Activated CD8-positive, alpha-beta T cell treated with anti-CD3 and anti-CD28 coated beads, Interleukin-2, amount 10 ng/mL, durations not matched to agents 7 days and 5 days (primary cell): ENCODE results near the gene TRAPPC2L. TPM values are rescaled to one million over a fixed set of nuclear protein-coding genes. Genes with fewer than 3 reads are reported as not detected.

Experiments used
- ATAC-seq: fragments of 150-1000 bp; cut with Tn5 transposase; one replicate; pipeline ENCODE4 v1.10.0; 2021; ENCODE audit warnings: moderate library complexity
- CTCF ChIA-PET: fragments of 350-600 bp; sonication (Branson Sonifier 250); formaldehyde crosslinking; loops from one replicate; lab custom pipeline; 2021; ENCODE audit warnings: antibody characterized with exemption; lab: Charles Lee
- POLR2A ChIA-PET: fragments of 350-600 bp; sonication (Branson Sonifier 250); formaldehyde crosslinking; loops from one replicate; lab custom pipeline; 2021; ENCODE audit warnings: antibody characterized with exemption; lab: Charles Lee
- DNase-seq: peaks from one replicate; pipeline ENCODE4 v3.0.0-alpha.2; 2020
- H3K27ac Mint-ChIP-seq: one replicate; pipeline ENCODE4 v1.8.0; 2021; ENCODE audit warnings: mild to moderate bottlenecking, mixed read lengths
- H3K27me3 Mint-ChIP-seq: one replicate; pipeline ENCODE4 v1.8.0; 2021; ENCODE audit warnings: low read depth, mixed read lengths
- H3K36me3 Mint-ChIP-seq: one replicate; pipeline ENCODE4 v1.8.0; 2021; ENCODE audit warnings: low read depth, mixed read lengths
- H3K4me1 Mint-ChIP-seq: one replicate; pipeline ENCODE4 v1.8.0; 2021; ENCODE audit warnings: low read depth, mixed read lengths
- H3K4me3 Mint-ChIP-seq: one replicate; pipeline ENCODE4 v1.8.0; 2021; ENCODE audit warnings: mild to moderate bottlenecking, mixed read lengths
- H3K9me3 Mint-ChIP-seq: one replicate; pipeline ENCODE4 v1.8.0; 2022; ENCODE audit warnings: mixed read lengths; ENCODE audit not compliant: insufficient read depth
- total RNA-seq, 2 experiments: library from RNA; stranded (reverse); gene quantifications; one replicate each; pipeline ENCODE4 v1.2.3, GENCODE V29; 2021

TRAPPC2L gene
- total RNA-seq, 2 experiments from 2014 or later: 61.2 to 65.3 TPM

- Mint-ChIP-seq H3K27me3 (no peaks in the 10 kb centered on the region), H3K36me3 (no peaks in the 10 kb centered on the region), H3K9me3 (no peaks in the 10 kb centered on the region), H3K27ac (no peak overlapping the region), H3K4me1 (no peaks in the 10 kb centered on the region), H3K4me3 (no peak overlapping the region)
- DNase-seq: no peak
- ATAC-seq: no peak
- POLR2A ChIA-PET: no interaction called here
- CTCF ChIA-PET: no interaction called here
These were observed 14.6 kb upstream of the TRAPPC2L start for GRCh38 chr16:88842308-88842756.

GRCh38 chr16:88842806-88843205 is 14.1 kb upstream of the TRAPPC2L start:
- Mint-ChIP-seq H3K36me3 (no peaks in the 10 kb centered on the region), H3K4me3 (no peak overlapping the region), H3K9me3 (no peaks in the 10 kb centered on the region), H3K4me1 (no peaks in the 10 kb centered on the region), H3K27me3 (no peaks in the 10 kb centered on the region), H3K27ac (no peak overlapping the region)
- no peak for DNase-seq
- POLR2A ChIA-PET: no interaction called here
- no peak for ATAC-seq
- CTCF ChIA-PET: no interaction called here

DNA sequence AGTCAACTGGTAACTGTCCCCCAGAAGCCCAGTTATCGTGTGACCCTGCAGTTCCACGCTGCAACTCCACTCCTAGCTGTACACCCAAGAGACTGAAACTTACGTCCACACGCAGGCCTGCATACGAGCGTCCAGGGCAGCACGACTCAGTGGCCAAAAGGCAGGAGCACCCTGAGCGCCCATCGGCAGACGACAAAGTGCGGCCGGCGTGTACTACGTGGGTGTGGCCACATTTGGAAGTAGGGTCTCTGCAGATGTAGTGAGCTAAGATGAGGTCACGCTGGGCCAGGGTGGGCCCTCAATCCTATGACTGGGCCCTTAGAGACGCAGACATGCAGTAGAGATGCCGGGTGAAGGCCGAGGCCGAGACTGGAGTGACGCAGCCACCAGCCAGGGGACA is 13.7 kb upstream of the TRAPPC2L start:
- Mint-ChIP-seq H3K4me1 (no peaks in the 10 kb centered on the region), H3K27ac (no peak overlapping the region), H3K36me3 (no peaks in the 10 kb centered on the region), H3K4me3 (no peak overlapping the region), H3K27me3 (no peaks in the 10 kb centered on the region), H3K9me3 (no peaks in the 10 kb centered on the region)
- DNase-seq: no peak
- no peak for ATAC-seq
- CTCF ChIA-PET: no interaction called here
- POLR2A ChIA-PET: interaction anchor here (0.7 kb wide), 1 partner anchor 13 kb away, joined by 3 read pairs; the partner anchor contains the start of genes GALNS and TRAPPC2L

DNA sequence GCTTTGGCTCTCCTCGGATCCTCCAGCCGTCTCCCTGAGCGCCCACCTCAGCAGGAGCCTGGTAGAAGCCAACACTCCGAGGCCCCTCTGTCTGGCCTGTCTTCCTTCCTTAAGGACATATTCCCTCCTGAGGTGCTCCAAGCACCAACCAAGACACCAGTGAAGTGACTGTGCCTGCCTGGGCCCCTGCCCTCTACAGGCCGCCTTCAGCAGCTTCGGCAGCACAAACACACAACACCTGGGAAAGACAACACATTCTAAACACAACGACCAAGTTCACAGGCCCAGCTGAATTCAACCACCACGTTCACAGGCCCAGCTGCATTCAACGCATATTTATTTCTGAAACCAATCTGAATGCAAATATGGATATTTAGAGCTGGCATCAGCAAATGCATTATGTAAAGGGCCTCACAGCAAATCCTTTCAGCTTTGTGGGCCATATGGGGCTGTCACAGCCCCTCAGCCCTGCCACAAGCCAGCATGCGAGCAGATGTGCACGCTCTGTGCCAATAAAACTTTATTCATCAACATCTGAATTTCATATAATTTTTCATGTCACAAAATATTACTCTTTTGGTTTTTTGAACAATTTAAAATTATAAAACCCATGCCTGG is 12.4 kb upstream of the TRAPPC2L start:
- POLR2A ChIA-PET: interaction anchor here (0.6 kb wide), 1 partner anchor 18 kb away, joined by 3 read pairs; no protein-coding TSS in a partner anchor
- CTCF ChIA-PET: no interaction called here
- no peaks in the 10 kb centered on the region for H3K27me3 Mint-ChIP-seq
- DNase-seq (no peak), ATAC-seq (no peak)
- H3K36me3 Mint-ChIP-seq: no peaks in the 10 kb centered on the region
- no peak overlapping the region for H3K4me3 Mint-ChIP-seq
- H3K9me3 Mint-ChIP-seq: no peaks in the 10 kb centered on the region
- no peak overlapping the region for H3K27ac Mint-ChIP-seq
- no peaks in the 10 kb centered on the region for H3K4me1 Mint-ChIP-seq

DNA sequence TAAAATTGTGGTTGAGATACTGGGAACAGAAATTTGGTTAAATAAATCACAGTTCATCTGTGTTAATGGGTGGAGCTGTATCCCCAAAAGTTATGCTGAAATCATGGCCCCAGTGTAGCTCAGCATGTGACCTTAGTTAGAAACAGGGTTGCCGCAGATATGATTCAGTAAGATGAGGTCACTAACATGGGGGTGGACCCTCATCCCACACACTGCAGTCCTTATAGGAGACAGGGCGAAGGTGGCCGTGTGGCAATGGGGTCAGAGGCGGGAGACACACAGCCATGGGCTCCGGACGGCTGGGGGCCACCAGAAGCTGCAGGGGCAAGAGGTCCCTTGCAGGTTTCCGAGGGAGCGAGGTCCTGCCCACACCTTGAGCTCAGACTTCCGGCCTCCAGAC is 10.8 kb upstream of the TRAPPC2L start:
- H3K4me3 Mint-ChIP-seq: no peak overlapping the region
- no peak for DNase-seq
- no peaks in the 10 kb centered on the region for H3K9me3 Mint-ChIP-seq
- no peak for ATAC-seq
- no peak overlapping the region for H3K27ac Mint-ChIP-seq
- POLR2A ChIA-PET: interaction anchor here (1.2 kb wide), 1 partner anchor 11 kb away, joined by 3 read pairs; the partner anchor contains the start of genes GALNS and TRAPPC2L
- no peaks in the 10 kb centered on the region for H3K27me3 Mint-ChIP-seq
- H3K4me1 Mint-ChIP-seq: no peaks in the 10 kb centered on the region
- CTCF ChIA-PET: interaction anchor here (1.1 kb wide), 1 partner anchor 12 kb away, joined by 5 read pairs; no protein-coding TSS in a partner anchor
- no peaks in the 10 kb centered on the region for H3K36me3 Mint-ChIP-seq

DNA sequence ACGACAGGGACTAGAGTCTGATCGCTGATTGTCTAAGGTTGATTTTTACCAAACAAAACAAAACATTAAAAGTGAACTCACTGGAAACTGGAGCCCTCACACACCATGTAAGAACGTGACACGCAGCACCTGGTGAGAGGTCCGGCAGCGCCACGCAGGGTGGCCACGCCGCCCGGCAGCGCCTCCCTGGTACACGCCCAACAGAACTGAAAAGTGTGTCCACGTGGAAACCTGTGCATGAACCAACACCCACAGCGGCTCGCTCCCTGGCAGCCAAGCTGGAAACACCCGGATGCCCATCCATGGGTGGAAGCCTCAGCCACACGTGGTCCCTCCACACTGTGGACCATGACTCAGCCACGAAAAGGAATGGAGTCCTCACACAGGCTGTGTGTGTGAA is 9.3 kb upstream of the TRAPPC2L start:
- Mint-ChIP-seq H3K27ac (no peak overlapping the region), H3K4me3 (no peak overlapping the region), H3K9me3 (no peaks in the 10 kb centered on the region), H3K36me3 (no peaks in the 10 kb centered on the region), H3K27me3 (no peaks in the 10 kb centered on the region), H3K4me1 (no peaks in the 10 kb centered on the region)
- CTCF ChIA-PET: no interaction called here
- POLR2A ChIA-PET: no interaction called here
- ATAC-seq (no peak), DNase-seq (no peak)

DNA sequence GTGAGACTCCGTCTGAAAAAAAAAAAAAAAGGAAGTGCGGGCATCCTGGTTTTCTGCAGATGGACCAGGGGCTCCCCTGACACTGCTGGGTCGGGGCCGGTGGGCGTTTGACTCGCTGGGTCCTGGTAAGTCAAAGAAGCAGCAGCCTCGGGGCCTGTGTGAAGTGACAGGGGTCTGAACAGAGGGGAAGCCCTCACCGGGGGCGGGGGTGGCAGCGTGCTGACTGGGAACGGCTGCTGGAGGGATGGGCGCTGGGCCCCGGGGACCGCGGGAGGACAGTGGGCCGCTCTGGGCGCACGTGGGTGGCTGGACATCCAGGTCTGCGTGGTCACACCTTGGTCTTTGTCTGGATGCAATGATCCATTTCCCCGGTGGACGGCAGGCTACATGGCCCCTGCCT is 8.4 kb upstream of the TRAPPC2L start:
- Mint-ChIP-seq H3K27me3 (no peaks in the 10 kb centered on the region), H3K4me3 (no peak overlapping the region), H3K27ac (no peak overlapping the region), H3K36me3 (no peaks in the 10 kb centered on the region), H3K4me1 (no peaks in the 10 kb centered on the region), H3K9me3 (no peaks in the 10 kb centered on the region)
- CTCF ChIA-PET: no interaction called here
- DNase-seq (no peak), ATAC-seq (no peak)
- POLR2A ChIA-PET: no interaction called here

DNA sequence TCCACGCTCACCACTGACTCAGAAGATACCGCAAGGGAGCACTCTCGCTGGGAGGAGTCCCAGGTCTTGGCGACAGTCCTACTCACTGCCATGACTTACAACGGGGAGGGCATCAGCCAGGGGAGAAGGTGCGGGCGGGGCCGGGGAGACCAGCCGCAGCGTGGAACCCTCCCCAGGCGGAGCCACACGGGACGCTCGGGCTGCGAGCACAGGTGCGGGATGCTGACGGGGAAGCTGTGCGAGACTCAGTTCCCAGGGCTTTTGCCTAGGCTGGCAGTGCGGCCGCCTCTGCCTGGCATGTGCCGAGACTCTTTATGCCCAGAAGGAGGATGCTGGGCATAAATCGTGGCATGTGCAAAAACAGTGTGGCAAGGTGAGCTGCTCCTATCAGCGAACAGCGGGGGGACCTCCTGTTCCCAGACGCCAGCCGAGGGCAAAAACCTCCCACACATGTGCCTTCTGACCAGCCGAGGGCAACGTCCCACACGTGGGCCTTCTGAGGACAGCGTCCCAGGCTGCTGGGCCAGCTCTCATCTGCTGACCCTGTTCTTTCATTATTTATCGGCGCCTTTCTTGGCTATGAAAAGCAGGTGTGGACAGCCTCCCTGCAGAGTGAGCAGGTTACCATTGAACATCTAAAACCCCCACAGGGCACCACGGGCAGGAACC is 6.3 kb upstream of the TRAPPC2L start:
- DNase-seq (no peak), ATAC-seq (no peak)
- Mint-ChIP-seq H3K9me3 (no peaks in the 10 kb centered on the region), H3K4me3 (no peak overlapping the region), H3K4me1 (peaks cover 13% of the 10 kb centered on the region), H3K36me3 (peaks cover 3% of the 10 kb centered on the region), H3K27ac (no peak overlapping the region), H3K27me3 (no peaks in the 10 kb centered on the region)
- ChIA-PET CTCF (no interaction called here), POLR2A (no interaction called here)

DNA sequence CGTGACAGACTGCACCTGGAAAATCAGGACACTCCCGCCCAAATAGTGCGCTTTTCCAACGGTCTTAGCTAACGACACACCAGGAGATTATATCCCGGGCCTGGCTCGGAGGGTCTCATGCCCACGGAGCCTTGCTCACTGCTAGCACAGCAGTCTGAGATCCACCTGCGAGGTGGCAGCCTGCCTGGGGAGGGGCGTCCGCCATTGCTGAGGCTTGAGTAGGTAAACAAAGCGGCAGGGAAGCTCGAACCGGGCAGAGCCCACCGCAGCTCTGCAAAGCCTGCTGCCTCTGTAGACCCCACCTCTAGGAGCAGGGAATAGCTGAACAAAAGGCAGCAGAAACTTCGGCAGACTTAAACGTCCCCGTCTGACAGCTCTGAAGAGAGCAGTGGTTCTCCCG is 5.3 kb upstream of the TRAPPC2L start:
- peaks cover 3% of the 10 kb centered on the region for H3K36me3 Mint-ChIP-seq
- CTCF ChIA-PET: no interaction called here
- no peak overlapping the region for H3K27ac Mint-ChIP-seq
- ATAC-seq (no peak), DNase-seq (no peak)
- peaks cover 17% of the 10 kb centered on the region for H3K4me1 Mint-ChIP-seq
- H3K9me3 Mint-ChIP-seq: no peaks in the 10 kb centered on the region
- H3K4me3 Mint-ChIP-seq: no peak overlapping the region
- no peaks in the 10 kb centered on the region for H3K27me3 Mint-ChIP-seq
- POLR2A ChIA-PET: no interaction called here

DNA sequence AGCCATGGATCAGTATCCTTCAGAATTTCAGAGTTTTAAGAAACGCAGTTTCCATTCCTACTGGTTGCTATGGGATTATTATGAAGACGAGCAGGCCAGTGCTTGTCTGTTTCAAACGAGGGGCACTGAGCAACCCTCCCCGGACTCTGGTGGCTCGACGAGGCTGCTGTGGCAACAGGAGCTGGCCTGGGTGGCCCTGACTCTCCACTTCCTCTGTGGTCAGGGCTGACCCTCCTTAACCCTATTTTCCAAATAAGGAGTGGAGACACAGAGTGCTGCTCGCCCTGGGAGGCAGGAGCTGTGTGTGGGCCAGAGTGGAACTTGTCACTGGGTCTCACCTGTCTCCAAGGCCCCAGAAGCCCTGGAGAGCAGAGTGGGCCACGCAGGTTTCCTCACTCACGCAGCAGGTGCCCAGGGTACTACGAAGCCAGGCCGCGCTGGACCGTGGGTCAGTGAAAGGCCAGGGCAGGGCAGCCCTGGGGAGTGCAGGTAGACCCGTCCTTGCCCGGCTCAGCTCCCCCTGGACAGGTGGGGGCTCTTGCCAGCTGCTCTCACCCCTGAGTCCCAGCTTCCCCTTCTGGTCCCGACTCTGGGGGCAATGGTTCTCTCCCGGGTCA is 3.5 kb upstream of the TRAPPC2L start:
- DNase-seq: no peak
- peaks cover 25% of the 10 kb centered on the region for H3K4me1 Mint-ChIP-seq
- no peak overlapping the region for H3K27ac Mint-ChIP-seq
- no peak overlapping the region for H3K4me3 Mint-ChIP-seq
- peaks cover 5% of the 10 kb centered on the region for H3K36me3 Mint-ChIP-seq
- no peak for ATAC-seq
- H3K27me3 Mint-ChIP-seq: no peaks in the 10 kb centered on the region
- H3K9me3 Mint-ChIP-seq: no peaks in the 10 kb centered on the region
- ChIA-PET POLR2A (interaction anchor here (0.5 to 1.2 kb wide), 2 partner anchors 41 to 806 kb away, joined by 3 to 4 read pairs; partner anchors contain the start of gene APRT), CTCF (no interaction called here)

- ChIA-PET POLR2A (interaction anchor here (0.5 to 0.9 kb wide), 2 partner anchors 9 to 805 kb away, joined by 3 read pairs; no protein-coding TSS in a partner anchor), CTCF (no interaction called here)
- Mint-ChIP-seq H3K9me3 (no peaks in the 10 kb centered on the region), H3K27ac (peak overlapping the region; percentile 43), H3K27me3 (no peaks in the 10 kb centered on the region), H3K4me3 (peak overlapping the region; percentile 56), H3K4me1 (peaks cover 28% of the 10 kb centered on the region), H3K36me3 (peaks cover 11% of the 10 kb centered on the region)
- no peak for ATAC-seq
- peak; percentile 46 for DNase-seq
These were observed 2.4 kb upstream of the TRAPPC2L start for GRCh38 chr16:88854306-88855111.
